Stomach (tissue), 4 donors: ENCODE measurements around the gene LILRB3.

Experiments
- EP300 ChIP-seq: sonication (generic); formaldehyde crosslinking; IDR thresholded peaks from one replicate; pipeline ENCODE4 v1.6.1; 2017; ENCODE audit warnings: antibody characterized with exemption
- POLR2A ChIP-seq, 4 donors: fragments of 450-650 bp; IDR thresholded peaks; one replicate each; pipeline ENCODE4 v1.6.1; 2016; ENCODE audit warnings: antibody characterized with exemption in 4 of 4, control low read depth in 2 of 4, mild to moderate bottlenecking in 1 of 4, moderate library complexity in 1 of 4
- POLR2AphosphoS5 ChIP-seq, 3 donors: sonication (generic); formaldehyde crosslinking; IDR thresholded peaks; one replicate each; pipeline ENCODE4 v1.6.1; 2016; ENCODE audit warnings: antibody characterized with exemption in 3 of 3
- TF ChIP-seq, protein P1 (sequence below), 7 experiments: fragments of 450-650 bp in 4 of 7; fragments of 200-600 bp in 3 of 7; sonication (generic) in 3 of 7; IDR thresholded peaks; one replicate each; pipeline ENCODE4 v1.5.1; 2016 to 2019; ENCODE audit warnings: antibody characterized with exemption in 7 of 7, control low read depth in 2 of 7, mild to moderate bottlenecking in 1 of 7

GRCh38 chr19:54208784-54209057 lies 14.1 kb downstream of the LILRB3 start:
- TF ChIP-seq POLR2A (IDR thresholded peaks at IDR 0.05) (no peak), POLR2AphosphoS5 (IDR thresholded peaks at IDR 0.05) (no peak), EP300 (no peak)
- TF ChIP-seq, protein P1, sequence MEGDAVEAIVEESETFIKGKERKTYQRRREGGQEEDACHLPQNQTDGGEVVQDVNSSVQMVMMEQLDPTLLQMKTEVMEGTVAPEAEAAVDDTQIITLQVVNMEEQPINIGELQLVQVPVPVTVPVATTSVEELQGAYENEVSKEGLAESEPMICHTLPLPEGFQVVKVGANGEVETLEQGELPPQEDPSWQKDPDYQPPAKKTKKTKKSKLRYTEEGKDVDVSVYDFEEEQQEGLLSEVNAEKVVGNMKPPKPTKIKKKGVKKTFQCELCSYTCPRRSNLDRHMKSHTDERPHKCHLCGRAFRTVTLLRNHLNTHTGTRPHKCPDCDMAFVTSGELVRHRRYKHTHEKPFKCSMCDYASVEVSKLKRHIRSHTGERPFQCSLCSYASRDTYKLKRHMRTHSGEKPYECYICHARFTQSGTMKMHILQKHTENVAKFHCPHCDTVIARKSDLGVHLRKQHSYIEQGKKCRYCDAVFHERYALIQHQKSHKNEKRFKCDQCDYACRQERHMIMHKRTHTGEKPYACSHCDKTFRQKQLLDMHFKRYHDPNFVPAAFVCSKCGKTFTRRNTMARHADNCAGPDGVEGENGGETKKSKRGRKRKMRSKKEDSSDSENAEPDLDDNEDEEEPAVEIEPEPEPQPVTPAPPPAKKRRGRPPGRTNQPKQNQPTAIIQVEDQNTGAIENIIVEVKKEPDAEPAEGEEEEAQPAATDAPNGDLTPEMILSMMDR (IDR thresholded peaks at IDR 0.05) = no peak
